ENCODE results near the gene TRIM56.
"Not testable (repeated sequence)": the region's sequence is repeated elsewhere in the genome, so short reads cannot be mapped to it uniquely, and the experiment has no call there.

Gene TRIM56

GRCh38 chr7:101113836-101114235, 28.6 kb downstream of the TRIM56 start:
- no peak for DNase-seq (ENCODE audit: low read depth in 2 of 2)

- no peak for DNase-seq (ENCODE audit: low read depth in 2 of 2)
Measured at GRCh38 chr7:101114492-101114891, 29.2 kb downstream of the TRIM56 start.

GRCh38 chr7:101115215-101115614, 29.9 kb downstream of the TRIM56 start:
- DNase-seq (ENCODE audit: low read depth in 2 of 2), result no peak

GRCh38 chr7:101116898-101117297, 31.6 kb downstream of the TRIM56 start:
- DNase-seq (ENCODE audit: low read depth in 2 of 2), result no peak

GRCh38 chr7:101118856-101119255, 33.6 kb downstream of the TRIM56 start:
- DNase-seq (ENCODE audit: low read depth in 2 of 2), result no peak

GRCh38 chr7:101119876-101120275, 34.6 kb downstream of the TRIM56 start:
- no peak for DNase-seq (ENCODE audit: low read depth in 2 of 2)

- no peak for DNase-seq (ENCODE audit: low read depth in 2 of 2)
Measured at GRCh38 chr7:101120315-101120714, 35.0 kb downstream of the TRIM56 start.

GRCh38 chr7:101121631-101121990, 36.3 kb downstream of the TRIM56 start:
- not testable (repeated sequence) for DNase-seq (ENCODE audit: low read depth in 2 of 2)

GRCh38 chr7:101121991-101122932, 37.0 kb downstream of the TRIM56 start:
- no peak for DNase-seq (ENCODE audit: low read depth in 2 of 2)

GRCh38 chr7:101122933-101123702, 37.8 kb downstream of the TRIM56 start:
- no peak for DNase-seq (ENCODE audit: low read depth in 2 of 2)

GRCh38 chr7:101123703-101124068, 38.4 kb downstream of the TRIM56 start:
- no peak for DNase-seq (ENCODE audit: low read depth in 2 of 2)

- DNase-seq (ENCODE audit: low read depth in 2 of 2), result no peak
Measured at GRCh38 chr7:101124376-101125056, 39.2 kb downstream of the TRIM56 start.

- no peak for DNase-seq (ENCODE audit: low read depth in 2 of 2)
Measured at GRCh38 chr7:101125989-101126650, 40.8 kb downstream of the TRIM56 start.

- peak in 1 of 2 donors; percentile 13 for DNase-seq (ENCODE audit: low read depth in 2 of 2)
Measured at GRCh38 chr7:101126651-101127459, 41.6 kb downstream of the TRIM56 start, which contains the start of gene SERPINE1. SERPINE1 (plus strand) TSS chr7:101127104; CDS start chr7:101128394, 1,290 bp downstream.

GRCh38 chr7:101127460-101128039, 42.3 kb downstream of the TRIM56 start:
- DNase-seq (ENCODE audit: low read depth in 2 of 2), result no peak

GRCh38 chr7:101128040-101128834, 43.0 kb downstream of the TRIM56 start:
- DNase-seq (ENCODE audit: low read depth in 2 of 2), result no peak

GRCh38 chr7:101129603-101130117, 44.4 kb downstream of the TRIM56 start:
- DNase-seq (ENCODE audit: low read depth in 2 of 2), result no peak

- DNase-seq (ENCODE audit: low read depth in 2 of 2), result not testable (repeated sequence)
Measured at GRCh38 chr7:101132626-101133600, 47.6 kb downstream of the TRIM56 start.
